ENCODE data around the gene CIITA. TPM values are rescaled to one million over a fixed set of nuclear protein-coding genes. Genes with fewer than 3 reads are reported as not detected.

CIITA gene
- total and polyA plus RNA-seq, 10 of the 15 experiments (the other 5 are each of a cell fraction or from before 2014, with no cell fraction given), result 11.5 to 145 (median 49.7) TPM

DNA sequence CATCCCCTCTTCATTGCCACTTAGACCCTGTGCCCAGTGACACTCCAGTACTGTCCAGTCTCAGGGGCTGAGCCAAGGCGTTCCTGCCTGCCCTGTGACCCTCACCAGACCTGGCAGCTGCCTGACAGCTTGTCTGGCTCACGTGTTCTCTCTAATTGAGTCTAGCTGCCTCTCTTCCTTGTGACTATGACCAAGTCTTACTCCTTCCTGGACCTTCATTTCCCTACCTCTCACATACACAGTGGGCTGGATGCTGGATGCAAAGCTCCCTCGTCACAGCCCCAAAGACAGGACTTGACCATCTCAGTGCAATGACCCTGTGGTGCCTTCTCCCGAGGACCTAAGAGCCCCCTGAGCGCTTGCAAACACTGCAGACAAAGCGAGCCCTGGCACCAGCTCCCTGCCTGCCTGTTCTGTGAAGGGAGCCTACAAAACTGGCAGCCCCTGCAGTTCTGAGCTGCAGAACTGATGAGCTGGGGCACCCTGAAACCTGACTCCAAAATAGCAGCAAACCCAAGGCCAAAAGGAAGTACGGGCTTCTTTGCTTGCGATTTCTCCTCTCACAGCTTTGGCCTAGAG, 63.6 kb downstream of the CIITA start (continued):
- TF ChIP-seq, protein P1, sequence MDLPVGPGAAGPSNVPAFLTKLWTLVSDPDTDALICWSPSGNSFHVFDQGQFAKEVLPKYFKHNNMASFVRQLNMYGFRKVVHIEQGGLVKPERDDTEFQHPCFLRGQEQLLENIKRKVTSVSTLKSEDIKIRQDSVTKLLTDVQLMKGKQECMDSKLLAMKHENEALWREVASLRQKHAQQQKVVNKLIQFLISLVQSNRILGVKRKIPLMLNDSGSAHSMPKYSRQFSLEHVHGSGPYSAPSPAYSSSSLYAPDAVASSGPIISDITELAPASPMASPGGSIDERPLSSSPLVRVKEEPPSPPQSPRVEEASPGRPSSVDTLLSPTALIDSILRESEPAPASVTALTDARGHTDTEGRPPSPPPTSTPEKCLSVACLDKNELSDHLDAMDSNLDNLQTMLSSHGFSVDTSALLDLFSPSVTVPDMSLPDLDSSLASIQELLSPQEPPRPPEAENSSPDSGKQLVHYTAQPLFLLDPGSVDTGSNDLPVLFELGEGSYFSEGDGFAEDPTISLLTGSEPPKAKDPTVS (IDR thresholded peaks at IDR 0.05; ENCODE audit: low read depth, low read length), result no peak
- TF ChIP-seq SREBF2 (IDR thresholded peaks at IDR 0.05; ENCODE audit: low read length) (no peak), HDGF (IDR thresholded peaks at IDR 0.05) (0 out of 2 replicates have a peak, but pooled peaks have one; percentile 53), ETV6 (conservative IDR thresholded peaks at IDR 0.05 in 1 of 2, IDR thresholded peaks at IDR 0.05 in 1 of 2; ENCODE audit: borderline replicate concordance in 1 of 2, low read depth in 1 of 2) (no peak), FOXM1 (IDR thresholded peaks at IDR 0.05; ENCODE audit: low read depth, low read length) (no peak), LARP7 (IDR thresholded peaks at IDR 0.05) (no peak), SUPT20H (IDR thresholded peaks at IDR 0.05; ENCODE audit: borderline replicate concordance, control insufficient read depth, low read depth, low read length) (no peak)
- TF ChIP-seq, protein P2, sequence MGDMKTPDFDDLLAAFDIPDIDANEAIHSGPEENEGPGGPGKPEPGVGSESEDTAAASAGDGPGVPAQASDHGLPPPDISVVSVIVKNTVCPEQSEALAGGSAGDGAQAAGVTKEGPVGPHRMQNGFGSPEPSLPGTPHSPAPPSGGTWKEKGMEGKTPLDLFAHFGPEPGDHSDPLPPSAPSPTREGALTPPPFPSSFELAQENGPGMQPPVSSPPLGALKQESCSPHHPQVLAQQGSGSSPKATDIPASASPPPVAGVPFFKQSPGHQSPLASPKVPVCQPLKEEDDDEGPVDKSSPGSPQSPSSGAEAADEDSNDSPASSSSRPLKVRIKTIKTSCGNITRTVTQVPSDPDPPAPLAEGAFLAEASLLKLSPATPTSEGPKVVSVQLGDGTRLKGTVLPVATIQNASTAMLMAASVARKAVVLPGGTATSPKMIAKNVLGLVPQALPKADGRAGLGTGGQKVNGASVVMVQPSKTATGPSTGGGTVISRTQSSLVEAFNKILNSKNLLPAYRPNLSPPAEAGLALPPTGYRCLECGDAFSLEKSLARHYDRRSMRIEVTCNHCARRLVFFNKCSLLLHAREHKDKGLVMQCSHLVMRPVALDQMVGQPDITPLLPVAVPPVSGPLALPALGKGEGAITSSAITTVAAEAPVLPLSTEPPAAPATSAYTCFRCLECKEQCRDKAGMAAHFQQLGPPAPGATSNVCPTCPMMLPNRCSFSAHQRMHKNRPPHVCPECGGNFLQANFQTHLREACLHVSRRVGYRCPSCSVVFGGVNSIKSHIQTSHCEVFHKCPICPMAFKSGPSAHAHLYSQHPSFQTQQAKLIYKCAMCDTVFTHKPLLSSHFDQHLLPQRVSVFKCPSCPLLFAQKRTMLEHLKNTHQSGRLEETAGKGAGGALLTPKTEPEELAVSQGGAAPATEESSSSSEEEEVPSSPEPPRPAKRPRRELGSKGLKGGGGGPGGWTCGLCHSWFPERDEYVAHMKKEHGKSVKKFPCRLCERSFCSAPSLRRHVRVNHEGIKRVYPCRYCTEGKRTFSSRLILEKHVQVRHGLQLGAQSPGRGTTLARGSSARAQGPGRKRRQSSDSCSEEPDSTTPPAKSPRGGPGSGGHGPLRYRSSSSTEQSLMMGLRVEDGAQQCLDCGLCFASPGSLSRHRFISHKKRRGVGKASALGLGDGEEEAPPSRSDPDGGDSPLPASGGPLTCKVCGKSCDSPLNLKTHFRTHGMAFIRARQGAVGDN (IDR thresholded peaks at IDR 0.05), result 0 out of 2 replicates have a peak, but pooled peaks have one; percentile 3
- TF ChIP-seq, protein P3, sequence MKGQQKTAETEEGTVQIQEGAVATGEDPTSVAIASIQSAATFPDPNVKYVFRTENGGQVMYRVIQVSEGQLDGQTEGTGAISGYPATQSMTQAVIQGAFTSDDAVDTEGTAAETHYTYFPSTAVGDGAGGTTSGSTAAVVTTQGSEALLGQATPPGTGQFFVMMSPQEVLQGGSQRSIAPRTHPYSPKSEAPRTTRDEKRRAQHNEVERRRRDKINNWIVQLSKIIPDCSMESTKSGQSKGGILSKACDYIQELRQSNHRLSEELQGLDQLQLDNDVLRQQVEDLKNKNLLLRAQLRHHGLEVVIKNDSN (IDR thresholded peaks at IDR 0.05; ENCODE audit: borderline replicate concordance, extremely low read length, insufficient read depth, low read depth, low read length), result no peak
- TF ChIP-seq, protein P4, sequence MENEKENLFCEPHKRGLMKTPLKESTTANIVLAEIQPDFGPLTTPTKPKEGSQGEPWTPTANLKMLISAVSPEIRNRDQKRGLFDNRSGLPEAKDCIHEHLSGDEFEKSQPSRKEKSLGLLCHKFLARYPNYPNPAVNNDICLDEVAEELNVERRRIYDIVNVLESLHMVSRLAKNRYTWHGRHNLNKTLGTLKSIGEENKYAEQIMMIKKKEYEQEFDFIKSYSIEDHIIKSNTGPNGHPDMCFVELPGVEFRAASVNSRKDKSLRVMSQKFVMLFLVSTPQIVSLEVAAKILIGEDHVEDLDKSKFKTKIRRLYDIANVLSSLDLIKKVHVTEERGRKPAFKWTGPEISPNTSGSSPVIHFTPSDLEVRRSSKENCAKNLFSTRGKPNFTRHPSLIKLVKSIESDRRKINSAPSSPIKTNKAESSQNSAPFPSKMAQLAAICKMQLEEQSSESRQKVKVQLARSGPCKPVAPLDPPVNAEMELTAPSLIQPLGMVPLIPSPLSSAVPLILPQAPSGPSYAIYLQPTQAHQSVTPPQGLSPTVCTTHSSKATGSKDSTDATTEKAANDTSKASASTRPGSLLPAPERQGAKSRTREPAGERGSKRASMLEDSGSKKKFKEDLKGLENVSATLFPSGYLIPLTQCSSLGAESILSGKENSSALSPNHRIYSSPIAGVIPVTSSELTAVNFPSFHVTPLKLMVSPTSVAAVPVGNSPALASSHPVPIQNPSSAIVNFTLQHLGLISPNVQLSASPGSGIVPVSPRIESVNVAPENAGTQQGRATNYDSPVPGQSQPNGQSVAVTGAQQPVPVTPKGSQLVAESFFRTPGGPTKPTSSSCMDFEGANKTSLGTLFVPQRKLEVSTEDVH (IDR thresholded peaks at IDR 0.05; ENCODE audit: low read depth, partially characterized antibody), result no peak
